H9 (cell line): ENCODE results near the gene CYP2F1. TPM values are rescaled to one million over a fixed set of nuclear protein-coding genes. Genes with fewer than 3 reads are reported as not detected.

Experiments
- DNase-seq: peaks from one replicate; pipeline ENCODE4 v3.0.0-alpha.2; 2017
- H2AFZ ChIP-seq: one replicate; pipeline ENCODE4 v1.6.1; 2013; ENCODE audit warnings: mild to moderate bottlenecking, low read length, control low read depth, moderate library complexity
- H2AK5ac ChIP-seq: 2 replicates; pipeline ENCODE4 v1.6.1; 2013; ENCODE audit warnings: low read length, control low read depth, mixed read lengths; ENCODE audit not compliant: insufficient read length
- H2BK120ac ChIP-seq: one replicate; pipeline ENCODE4 v1.6.1; 2013; ENCODE audit warnings: low read depth, mild to moderate bottlenecking, low read length, control low read depth, inconsistent platforms; ENCODE audit not compliant: poor library complexity, severe bottlenecking
- H2BK12ac ChIP-seq: 2 replicates; pipeline ENCODE4 v1.6.1; 2013; ENCODE audit warnings: low read length, control low read depth, mixed read lengths, low read depth; ENCODE audit not compliant: insufficient read length
- H2BK15ac ChIP-seq: 2 replicates; pipeline ENCODE4 v1.6.1; 2013; ENCODE audit warnings: low read depth, low read length, control low read depth
- H2BK20ac ChIP-seq: one replicate; pipeline ENCODE4 v1.6.1; 2013; ENCODE audit warnings: low read depth, mild to moderate bottlenecking, low read length, control low read depth, inconsistent platforms; ENCODE audit not compliant: poor library complexity, severe bottlenecking
- H2BK5ac ChIP-seq: 2 replicates; pipeline ENCODE4 v1.6.1; 2013; ENCODE audit warnings: low read length, control low read depth, mixed read lengths; ENCODE audit not compliant: insufficient read length
- H3K14ac ChIP-seq: 2 replicates; pipeline ENCODE4 v1.6.1; 2013; ENCODE audit warnings: low read length, control low read depth; ENCODE audit not compliant: insufficient read depth
- H3K18ac ChIP-seq: 2 replicates; pipeline ENCODE4 v1.6.1; 2013; ENCODE audit warnings: low read depth, mild to moderate bottlenecking, mixed read lengths, low read length, control low read depth; ENCODE audit not compliant: insufficient read length
- H3K23ac ChIP-seq: 2 replicates; pipeline ENCODE4 v1.6.1; 2013; ENCODE audit warnings: low read length, control low read depth, mixed read lengths, low read depth; ENCODE audit not compliant: insufficient read length
- H3K23me2 ChIP-seq: 2 replicates; pipeline ENCODE4 v1.6.1; 2013; ENCODE audit warnings: low read depth, mild to moderate bottlenecking, mixed read lengths, low read length, control low read depth; ENCODE audit not compliant: insufficient read length, poor library complexity, severe bottlenecking
- H3K27ac ChIP-seq: 2 replicates; pipeline ENCODE4 v1.5.1; 2013; ENCODE audit warnings: low read length, control low read depth, mixed read lengths, low read depth; ENCODE audit not compliant: insufficient read length
- H3K27me3 ChIP-seq: 2 replicates; pipeline ENCODE4 v1.6.1; 2013; ENCODE audit warnings: low read length, control low read depth, inconsistent platforms; ENCODE audit not compliant: insufficient read depth
- H3K4ac ChIP-seq: 2 replicates; pipeline ENCODE4 v1.6.1; 2013; ENCODE audit warnings: low read depth, mild to moderate bottlenecking, control low read depth, inconsistent platforms, low read length, moderate library complexity
- H3K4me1 ChIP-seq: 2 replicates; pipeline ENCODE4 v1.6.1; 2013; ENCODE audit warnings: low read length, control low read depth, inconsistent platforms; ENCODE audit not compliant: insufficient read depth
- H3K4me2 ChIP-seq: 2 replicates; pipeline ENCODE4 v1.6.1; 2013; ENCODE audit warnings: low read length, control low read depth, mixed read lengths; ENCODE audit not compliant: insufficient read length, insufficient read depth
- H3K56ac ChIP-seq: 2 replicates; pipeline ENCODE4 v1.6.1; 2013; ENCODE audit warnings: low read depth, mild to moderate bottlenecking, mixed read lengths, low read length, control low read depth; ENCODE audit not compliant: insufficient read length
- H3K79me1 ChIP-seq: 2 replicates; pipeline ENCODE4 v1.6.1; 2013; ENCODE audit warnings: low read depth, mild to moderate bottlenecking, moderate library complexity, low read length, control low read depth, inconsistent platforms; ENCODE audit not compliant: insufficient read depth, poor library complexity, severe bottlenecking
- H3K79me2 ChIP-seq: 2 replicates; pipeline ENCODE4 v1.6.1; 2013; ENCODE audit warnings: low read length, control low read depth, inconsistent platforms; ENCODE audit not compliant: insufficient read depth
- H3K9ac ChIP-seq: 2 replicates; pipeline ENCODE4 v1.6.1; 2013; ENCODE audit warnings: low read length, control low read depth, mixed read lengths; ENCODE audit not compliant: insufficient read length; ENCODE audit errors: extremely low read depth
- H3K9me3 ChIP-seq: one replicate; pipeline ENCODE4 v1.6.1; 2013; ENCODE audit warnings: low read depth, low read length, inconsistent platforms; ENCODE audit not compliant: control insufficient read depth
- H3T11ph ChIP-seq: one replicate; pipeline ENCODE4 v1.6.1; 2013; ENCODE audit warnings: mild to moderate bottlenecking, low read length, control low read depth, inconsistent platforms
- H4K20me1 ChIP-seq: one replicate; pipeline ENCODE4 v1.6.1; 2013; ENCODE audit not compliant: control insufficient read depth, insufficient read length, insufficient read depth
- H4K5ac ChIP-seq: 2 replicates; pipeline ENCODE4 v1.6.1; 2013; ENCODE audit warnings: low read depth, mild to moderate bottlenecking, mixed read lengths, low read length, control low read depth; ENCODE audit not compliant: insufficient read length
- H4K8ac ChIP-seq: replicated peaks from 2 replicates; pipeline ENCODE4 v1.6.1; 2013; ENCODE audit warnings: low read length, control low read depth, mixed read lengths, low read depth; ENCODE audit not compliant: insufficient read length
- H4K91ac ChIP-seq: 2 replicates; pipeline ENCODE4 v1.6.1; 2013; ENCODE audit warnings: low read depth, mild to moderate bottlenecking, moderate library complexity, mixed read lengths, low read length, control low read depth; ENCODE audit not compliant: insufficient read length
- H3K27ac Mint-ChIP-seq, 3 experiments: 2 replicates in 2 of 3; 3 replicates in 1 of 3; pipeline ENCODE4 v1.8.0; 2020 to 2021; ENCODE audit warnings: mixed read lengths in 3 of 3, mild to moderate bottlenecking in 1 of 3, moderate library complexity in 1 of 3
- H3K27me3 Mint-ChIP-seq: 2 replicates; pipeline ENCODE4 v1.8.0; 2021; ENCODE audit warnings: low read depth, mild to moderate bottlenecking, moderate library complexity, mixed read lengths
- H3K36me3 Mint-ChIP-seq, 3 experiments: 2 replicates in 2 of 3; 3 replicates in 1 of 3; pipeline ENCODE4 v1.8.0; 2020 to 2021; ENCODE audit warnings: low read depth in 3 of 3, mixed read lengths in 3 of 3; ENCODE audit not compliant: insufficient read depth in 1 of 3
- H3K4me1 Mint-ChIP-seq, 2 experiments: 2 replicates each; pipeline ENCODE4 v1.8.0; 2020; ENCODE audit warnings: mixed read lengths in 2 of 2
- H3K4me3 Mint-ChIP-seq, 2 experiments: 2 replicates in 1 of 2; 3 replicates in 1 of 2; pipeline ENCODE4 v1.8.0; 2020 to 2021; ENCODE audit warnings: mild to moderate bottlenecking in 2 of 2, mixed read lengths in 2 of 2, moderate library complexity in 1 of 2
- H3K9me3 Mint-ChIP-seq, 2 experiments: 2 replicates in 1 of 2; 3 replicates in 1 of 2; pipeline ENCODE4 v1.8.0; 2020; ENCODE audit warnings: mild to moderate bottlenecking in 2 of 2, mixed read lengths in 2 of 2, moderate library complexity in 1 of 2
- WGBS: extraction: QIAGEN DNeasy Blood & Tissue Kit; methylation state at CpG from one replicate; pipeline ENCODE4 v1.1.7; 2013; ENCODE audit warnings: missing lambda C conversion rate, low lambda C conversion rate, mixed read lengths; ENCODE audit not compliant: insufficient read length; ENCODE audit errors: extremely low coverage; 5-methylcytosine and 5-hydroxymethylcytosine counted together
- total RNA-seq: library from RNA; stranded (reverse); gene quantifications from 2 replicates; pipeline ENCODE4 v1.2.1, GENCODE V29; 2021
- TF ChIP-seq, protein P1 (sequence below): fragments of 200-600 bp; sonication (generic); conservative IDR thresholded peaks from 3 replicates; pipeline ENCODE4 v1.8.0; 2021; ENCODE audit warnings: antibody characterized with exemption, mild to moderate bottlenecking

Gene CYP2F1
- total RNA-seq, 1 experiment from 2014 or later: 0.63 TPM

DNA sequence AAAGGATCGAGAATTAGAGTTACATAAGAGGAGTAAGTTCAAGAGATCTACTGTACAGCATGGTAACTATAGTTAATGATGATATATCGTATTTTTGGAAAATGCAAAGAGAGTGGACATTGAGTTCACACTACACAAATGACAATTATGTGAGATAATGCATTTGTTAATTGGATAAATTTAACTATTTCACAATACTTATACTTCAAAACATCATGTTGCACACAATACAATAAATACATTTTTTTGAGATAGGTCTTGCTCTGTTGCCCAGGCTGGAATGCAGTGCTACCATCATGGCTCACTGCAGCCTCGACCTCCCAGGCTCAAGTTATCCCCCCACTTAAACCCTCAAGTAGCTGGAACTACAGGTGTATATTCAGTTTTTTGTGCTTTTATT is 8.1 kb upstream of the CYP2F1 start:
- Histone ChIP-seq H3K27me3 (no peaks in the 10 kb centered on the region), H4K5ac (no peak overlapping the region), H4K91ac (no peak overlapping the region), H2BK12ac (no peak overlapping the region), H2BK5ac (no peak overlapping the region), H3K9me3 (no peaks in the 10 kb centered on the region), H3K79me1 (no peaks in the 10 kb centered on the region), H3K23ac (no peak overlapping the region), H3K4me1 (no peaks in the 10 kb centered on the region), H3T11ph (no peak overlapping the region), H3K4me2 (no peak overlapping the region), H3K27ac (no peak overlapping the region), H3K18ac (no peak overlapping the region), H2BK120ac (no peak overlapping the region), H2BK15ac (no peak overlapping the region), H3K79me2 (no peaks in the 10 kb centered on the region), H3K23me2 (no peaks in the 10 kb centered on the region), H3K56ac (no peak overlapping the region), H3K14ac (no peak overlapping the region), H2BK20ac (no peak overlapping the region), H4K20me1 (no peaks in the 10 kb centered on the region), H3K9ac (no peak overlapping the region), H2AFZ (no peak overlapping the region), H3K4ac (no peak overlapping the region), H4K8ac (no peak overlapping the region), H2AK5ac (no peak overlapping the region)
- Mint-ChIP-seq H3K27ac (no peak overlapping the region), H3K9me3 (peaks cover 30 to 32% of the 10 kb centered on the region in 2 experiments), H3K4me3 (no peak overlapping the region), H3K27me3 (peaks cover 10% of the 10 kb centered on the region), H3K4me1 (no peaks in the 10 kb centered on the region), H3K36me3 (peaks cover 11 to 15% (median 13%) of the 10 kb centered on the region in 3 experiments; a peak in 6 of 7 replicates)
- TF ChIP-seq, protein P1, sequence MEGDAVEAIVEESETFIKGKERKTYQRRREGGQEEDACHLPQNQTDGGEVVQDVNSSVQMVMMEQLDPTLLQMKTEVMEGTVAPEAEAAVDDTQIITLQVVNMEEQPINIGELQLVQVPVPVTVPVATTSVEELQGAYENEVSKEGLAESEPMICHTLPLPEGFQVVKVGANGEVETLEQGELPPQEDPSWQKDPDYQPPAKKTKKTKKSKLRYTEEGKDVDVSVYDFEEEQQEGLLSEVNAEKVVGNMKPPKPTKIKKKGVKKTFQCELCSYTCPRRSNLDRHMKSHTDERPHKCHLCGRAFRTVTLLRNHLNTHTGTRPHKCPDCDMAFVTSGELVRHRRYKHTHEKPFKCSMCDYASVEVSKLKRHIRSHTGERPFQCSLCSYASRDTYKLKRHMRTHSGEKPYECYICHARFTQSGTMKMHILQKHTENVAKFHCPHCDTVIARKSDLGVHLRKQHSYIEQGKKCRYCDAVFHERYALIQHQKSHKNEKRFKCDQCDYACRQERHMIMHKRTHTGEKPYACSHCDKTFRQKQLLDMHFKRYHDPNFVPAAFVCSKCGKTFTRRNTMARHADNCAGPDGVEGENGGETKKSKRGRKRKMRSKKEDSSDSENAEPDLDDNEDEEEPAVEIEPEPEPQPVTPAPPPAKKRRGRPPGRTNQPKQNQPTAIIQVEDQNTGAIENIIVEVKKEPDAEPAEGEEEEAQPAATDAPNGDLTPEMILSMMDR: no peak
- no CpG with 5 or more reads among the region's 3 CpGs for WGBS
- DNase-seq: no peak
